Rectal smooth muscle tissue (tissue), 1 donor: ENCODE results near the gene FBN1.

ENCODE experiments used
- H3K27ac ChIP-seq: one replicate; pipeline ENCODE4 v1.7.0; 2013; ENCODE audit warnings: low read depth, low read length, inconsistent platforms
- H3K27me3 ChIP-seq: one replicate; pipeline ENCODE4 v1.7.0; 2013; ENCODE audit warnings: low read length; ENCODE audit not compliant: control insufficient read depth, insufficient read depth
- H3K36me3 ChIP-seq: one replicate; pipeline ENCODE4 v1.7.0; 2013; ENCODE audit warnings: low read length; ENCODE audit not compliant: control insufficient read depth, insufficient read depth
- H3K4me1 ChIP-seq: one replicate; pipeline ENCODE4 v1.7.0; 2013; ENCODE audit warnings: low read length; ENCODE audit not compliant: control insufficient read depth, insufficient read depth
- H3K4me3 ChIP-seq: one replicate; pipeline ENCODE4 v1.7.0; 2013; ENCODE audit warnings: low read length
- H3K9ac ChIP-seq: one replicate; pipeline ENCODE4 v1.7.0; 2013; ENCODE audit warnings: low read length

Gene FBN1

GRCh38 chr15:48367483-48367882 is 278.0 kb downstream of the FBN1 start:
- H3K27me3 ChIP-seq: no peaks in the 10 kb centered on the region
- H3K9ac ChIP-seq: no peak overlapping the region
- H3K27ac ChIP-seq: no peak overlapping the region
- no peaks in the 10 kb centered on the region for H3K36me3 ChIP-seq
- H3K4me1 ChIP-seq: no peaks in the 10 kb centered on the region
- no peak overlapping the region for H3K4me3 ChIP-seq

- Histone ChIP-seq H3K27ac (no peak overlapping the region), H3K9ac (no peak overlapping the region), H3K27me3 (no peaks in the 10 kb centered on the region), H3K4me3 (no peak overlapping the region), H3K36me3 (no peaks in the 10 kb centered on the region), H3K4me1 (no peaks in the 10 kb centered on the region)
These were observed 278.8 kb downstream of the FBN1 start for GRCh38 chr15:48366584-48367312.

DNA sequence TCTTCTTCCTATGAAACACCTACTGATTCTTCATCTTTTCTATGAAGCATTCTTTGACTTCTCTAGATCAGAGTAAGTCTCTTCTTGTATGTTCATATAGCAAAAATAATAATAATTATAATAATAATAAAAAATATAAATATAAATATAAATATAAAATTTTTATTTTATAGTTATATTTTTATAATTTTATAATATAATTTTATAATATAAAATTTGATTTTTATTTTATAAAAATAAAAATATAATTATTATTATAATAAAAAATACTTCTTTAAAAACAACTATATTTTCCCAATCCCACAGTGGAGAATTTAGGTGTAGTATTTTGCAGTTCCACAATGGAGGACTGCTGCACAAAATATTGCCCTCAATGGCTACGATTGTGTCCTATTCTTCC is 279.9 kb downstream of the FBN1 start:
- no peak overlapping the region for H3K4me3 ChIP-seq
- H3K4me1 ChIP-seq: no peaks in the 10 kb centered on the region
- H3K9ac ChIP-seq: no peak overlapping the region
- H3K27ac ChIP-seq: no peak overlapping the region
- no peaks in the 10 kb centered on the region for H3K36me3 ChIP-seq
- H3K27me3 ChIP-seq: no peaks in the 10 kb centered on the region

- H3K27ac ChIP-seq: no peak overlapping the region
- no peaks in the 10 kb centered on the region for H3K4me1 ChIP-seq
- no peak overlapping the region for H3K9ac ChIP-seq
- H3K36me3 ChIP-seq: no peaks in the 10 kb centered on the region
- H3K27me3 ChIP-seq: no peaks in the 10 kb centered on the region
- no peak overlapping the region for H3K4me3 ChIP-seq
These were observed 282.0 kb downstream of the FBN1 start for GRCh38 chr15:48363474-48363873.

GRCh38 chr15:48361685-48362084 is 283.8 kb downstream of the FBN1 start:
- Histone ChIP-seq H3K27ac (no peak overlapping the region), H3K4me1 (no peaks in the 10 kb centered on the region), H3K9ac (no peak overlapping the region), H3K27me3 (no peaks in the 10 kb centered on the region), H3K36me3 (no peaks in the 10 kb centered on the region), H3K4me3 (no peak overlapping the region)

DNA sequence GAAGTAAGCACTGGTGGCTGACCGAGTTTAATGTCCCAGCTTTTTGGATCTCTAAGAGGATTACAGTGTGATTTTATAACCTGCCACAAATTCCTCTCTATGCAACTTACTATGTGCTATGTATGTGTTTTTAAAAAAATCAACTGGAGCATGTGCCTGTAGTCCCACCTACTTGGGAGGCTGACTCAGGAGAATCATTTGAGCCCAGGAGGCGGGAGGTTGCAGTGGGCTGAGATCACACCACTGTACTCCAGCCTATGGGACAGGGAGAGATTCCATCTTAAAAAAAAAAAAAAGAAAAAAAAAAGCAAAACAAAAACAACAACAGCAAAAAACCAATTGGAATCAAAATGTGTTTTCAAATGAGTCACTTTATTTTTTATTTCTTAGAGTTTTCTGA is 284.7 kb downstream of the FBN1 start:
- H3K4me1 ChIP-seq: no peaks in the 10 kb centered on the region
- no peak overlapping the region for H3K27ac ChIP-seq
- no peaks in the 10 kb centered on the region for H3K27me3 ChIP-seq
- no peak overlapping the region for H3K4me3 ChIP-seq
- H3K36me3 ChIP-seq: no peaks in the 10 kb centered on the region
- no peak overlapping the region for H3K9ac ChIP-seq
